ENCODE data around the gene CTCF.
"Not testable (repeated sequence)": the region's sequence is repeated elsewhere in the genome, so short reads cannot be mapped to it uniquely, and the experiment has no call there.

Gene CTCF, protein sequence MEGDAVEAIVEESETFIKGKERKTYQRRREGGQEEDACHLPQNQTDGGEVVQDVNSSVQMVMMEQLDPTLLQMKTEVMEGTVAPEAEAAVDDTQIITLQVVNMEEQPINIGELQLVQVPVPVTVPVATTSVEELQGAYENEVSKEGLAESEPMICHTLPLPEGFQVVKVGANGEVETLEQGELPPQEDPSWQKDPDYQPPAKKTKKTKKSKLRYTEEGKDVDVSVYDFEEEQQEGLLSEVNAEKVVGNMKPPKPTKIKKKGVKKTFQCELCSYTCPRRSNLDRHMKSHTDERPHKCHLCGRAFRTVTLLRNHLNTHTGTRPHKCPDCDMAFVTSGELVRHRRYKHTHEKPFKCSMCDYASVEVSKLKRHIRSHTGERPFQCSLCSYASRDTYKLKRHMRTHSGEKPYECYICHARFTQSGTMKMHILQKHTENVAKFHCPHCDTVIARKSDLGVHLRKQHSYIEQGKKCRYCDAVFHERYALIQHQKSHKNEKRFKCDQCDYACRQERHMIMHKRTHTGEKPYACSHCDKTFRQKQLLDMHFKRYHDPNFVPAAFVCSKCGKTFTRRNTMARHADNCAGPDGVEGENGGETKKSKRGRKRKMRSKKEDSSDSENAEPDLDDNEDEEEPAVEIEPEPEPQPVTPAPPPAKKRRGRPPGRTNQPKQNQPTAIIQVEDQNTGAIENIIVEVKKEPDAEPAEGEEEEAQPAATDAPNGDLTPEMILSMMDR

GRCh38 chr16:67562526-67562917 lies at the start of gene CTCF:
CTCF (plus strand) TSS chr16:67562526; CDS start chr16:67610833, 48,307 bp downstream.
- peak within 1 kb of the TSS; percentile 82 for H3K4me3 ChIP-seq (ENCODE audit: low read depth, low read length)
- TF ChIP-seq CTCF (IDR thresholded peaks at IDR 0.05; ENCODE audit: low read depth, low read length): peak; percentile 51

- not testable (repeated sequence) for H3K4me3 ChIP-seq (ENCODE audit: low read depth, low read length)
Observed at GRCh38 chr16:67513892-67514291, 48.4 kb upstream of the CTCF start.

GRCh38 chr16:67514382-67514828 lies 47.9 kb upstream of the CTCF start:
- TF ChIP-seq CTCF (IDR thresholded peaks at IDR 0.05; ENCODE audit: low read depth, low read length): peak; percentile 50
- no peak overlapping the region for H3K4me3 ChIP-seq (ENCODE audit: low read depth, low read length)

DNA sequence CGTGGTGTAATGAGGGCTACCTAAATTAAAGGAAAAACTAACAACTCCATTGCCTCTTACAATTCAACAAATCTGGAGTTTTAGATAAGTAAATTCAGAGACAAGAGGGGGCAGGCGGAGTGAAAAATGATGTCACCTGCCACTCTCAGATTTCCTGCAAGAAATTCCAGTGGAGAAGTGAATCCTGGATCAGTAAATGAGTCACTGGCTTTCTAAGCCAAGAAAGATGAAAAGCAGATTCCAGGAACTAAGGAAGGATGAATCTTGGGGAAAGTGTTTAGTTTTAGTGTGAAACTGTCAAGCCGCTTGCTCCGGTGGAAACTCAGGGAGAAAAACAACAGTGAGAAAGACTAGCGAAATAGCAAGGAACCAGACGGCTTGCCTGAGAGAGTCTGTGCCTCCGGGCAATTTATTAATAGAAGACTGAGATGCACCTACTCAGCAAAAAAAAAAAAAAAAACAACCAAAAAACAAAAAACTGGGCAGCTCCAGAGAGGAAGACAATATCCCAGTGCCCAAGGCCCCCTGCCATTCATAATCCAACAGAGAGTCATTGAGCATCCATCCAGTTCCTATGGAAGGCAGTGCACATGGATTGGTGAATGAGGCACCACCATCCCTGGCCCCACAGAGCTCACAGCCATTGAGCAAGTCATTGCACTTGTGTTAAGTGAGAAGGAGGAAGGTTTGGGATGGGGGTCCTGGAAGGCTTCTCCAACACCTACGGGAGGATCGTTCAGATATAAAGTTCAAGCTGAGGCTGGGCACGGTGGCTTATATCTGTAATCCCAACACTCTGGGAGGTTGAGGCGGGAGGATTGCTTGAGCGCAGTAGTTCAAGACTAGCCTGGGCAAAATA lies 45.8 kb upstream of the CTCF start:
- H3K4me3 ChIP-seq (ENCODE audit: low read depth, low read length): no peak overlapping the region
- TF ChIP-seq CTCF (IDR thresholded peaks at IDR 0.05; ENCODE audit: low read depth, low read length): no peak

GRCh38 chr16:67517155-67517445 lies 45.2 kb upstream of the CTCF start:
- H3K4me3 ChIP-seq (ENCODE audit: low read depth, low read length): no peak overlapping the region
- TF ChIP-seq CTCF (IDR thresholded peaks at IDR 0.05; ENCODE audit: low read depth, low read length): no peak

GRCh38 chr16:67517661-67518423 lies 44.5 kb upstream of the CTCF start:
- no peak for TF ChIP-seq CTCF (IDR thresholded peaks at IDR 0.05; ENCODE audit: low read depth, low read length)
- H3K4me3 ChIP-seq (ENCODE audit: low read depth, low read length): no peak overlapping the region

DNA sequence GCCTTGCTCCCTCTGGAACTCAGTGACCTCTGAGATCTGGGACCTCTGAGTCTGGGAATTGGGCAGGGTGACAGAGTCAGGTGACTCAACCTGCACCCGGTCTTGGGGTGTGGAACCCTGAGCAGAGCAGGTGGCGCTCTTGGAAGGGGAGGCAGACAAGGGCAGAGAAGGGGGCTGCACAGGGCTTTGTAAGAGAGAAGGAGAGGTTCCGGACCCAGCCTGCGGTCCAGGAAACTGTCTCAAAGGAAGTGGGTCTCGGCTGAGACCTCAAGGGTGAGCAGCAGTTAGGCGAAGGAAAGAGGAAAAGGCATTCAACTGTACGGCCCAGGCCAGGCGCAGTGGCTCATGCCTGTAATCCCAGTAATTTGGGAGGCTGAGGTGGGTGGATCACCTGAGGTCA lies 43.6 kb upstream of the CTCF start:
- H3K4me3 ChIP-seq (ENCODE audit: low read depth, low read length): no peak overlapping the region
- no peak for TF ChIP-seq CTCF (IDR thresholded peaks at IDR 0.05; ENCODE audit: low read depth, low read length)

Measured in WI38 (cell line).